ENCODE data around the gene CNIH2.

Gene CNIH2

DNA sequence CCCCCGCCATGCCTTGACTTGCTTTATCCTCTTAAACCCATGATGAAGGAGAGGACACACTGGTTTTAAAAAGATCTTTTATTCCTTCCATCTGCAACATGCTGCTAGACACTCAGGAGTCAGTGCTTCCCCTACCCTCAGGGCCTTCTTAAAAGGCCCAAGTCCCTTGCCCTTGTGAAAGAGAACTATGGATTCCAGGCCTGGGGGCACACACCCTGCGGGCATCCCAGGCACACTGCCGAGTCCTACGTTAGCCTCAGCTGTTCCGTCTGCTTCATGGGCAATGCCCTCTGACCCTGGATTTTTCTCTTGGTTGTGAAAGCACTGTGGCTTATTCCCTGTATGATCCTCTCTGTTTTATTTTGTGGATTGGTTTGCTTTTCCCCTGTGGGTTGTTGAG, 44.7 kb upstream of the CNIH2 start:
- no peak overlapping the region for H3K4me3 ChIP-seq (ENCODE audit: low read depth, low read length)
- TF ChIP-seq, protein P1, sequence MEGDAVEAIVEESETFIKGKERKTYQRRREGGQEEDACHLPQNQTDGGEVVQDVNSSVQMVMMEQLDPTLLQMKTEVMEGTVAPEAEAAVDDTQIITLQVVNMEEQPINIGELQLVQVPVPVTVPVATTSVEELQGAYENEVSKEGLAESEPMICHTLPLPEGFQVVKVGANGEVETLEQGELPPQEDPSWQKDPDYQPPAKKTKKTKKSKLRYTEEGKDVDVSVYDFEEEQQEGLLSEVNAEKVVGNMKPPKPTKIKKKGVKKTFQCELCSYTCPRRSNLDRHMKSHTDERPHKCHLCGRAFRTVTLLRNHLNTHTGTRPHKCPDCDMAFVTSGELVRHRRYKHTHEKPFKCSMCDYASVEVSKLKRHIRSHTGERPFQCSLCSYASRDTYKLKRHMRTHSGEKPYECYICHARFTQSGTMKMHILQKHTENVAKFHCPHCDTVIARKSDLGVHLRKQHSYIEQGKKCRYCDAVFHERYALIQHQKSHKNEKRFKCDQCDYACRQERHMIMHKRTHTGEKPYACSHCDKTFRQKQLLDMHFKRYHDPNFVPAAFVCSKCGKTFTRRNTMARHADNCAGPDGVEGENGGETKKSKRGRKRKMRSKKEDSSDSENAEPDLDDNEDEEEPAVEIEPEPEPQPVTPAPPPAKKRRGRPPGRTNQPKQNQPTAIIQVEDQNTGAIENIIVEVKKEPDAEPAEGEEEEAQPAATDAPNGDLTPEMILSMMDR (IDR thresholded peaks at IDR 0.05; ENCODE audit: low read depth, low read length, missing control alignments), result no peak
- no peak for DNase-seq (ENCODE audit: low read depth)

DNA sequence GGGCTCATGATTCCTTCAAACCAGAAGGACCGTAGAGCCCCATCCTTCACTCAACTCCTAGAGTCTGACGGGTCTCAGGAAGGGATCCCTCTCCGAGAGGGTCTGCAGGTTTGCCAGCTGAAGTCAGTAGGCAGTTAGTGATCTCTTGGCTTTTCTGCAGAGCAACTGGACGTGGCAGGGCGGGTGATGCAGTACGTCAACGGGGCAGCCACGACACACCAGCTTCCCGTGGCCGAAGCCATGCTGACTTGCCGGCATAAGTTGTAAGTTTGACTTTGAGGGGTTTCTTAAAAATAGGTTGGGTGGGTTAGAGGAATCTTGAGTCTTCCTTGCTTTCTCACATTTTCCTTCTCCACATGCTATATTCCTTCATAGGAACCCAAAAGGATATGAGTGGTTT, 42.8 kb upstream of the CNIH2 start:
- no peak overlapping the region for H3K4me3 ChIP-seq (ENCODE audit: low read depth, low read length)
- no peak for DNase-seq (ENCODE audit: low read depth)
- TF ChIP-seq, protein P1 (IDR thresholded peaks at IDR 0.05; ENCODE audit: low read depth, low read length, missing control alignments), result no peak

- TF ChIP-seq, protein P1 (IDR thresholded peaks at IDR 0.05; ENCODE audit: low read depth, low read length, missing control alignments), result no peak
- DNase-seq (ENCODE audit: low read depth), result no peak
- H3K4me3 ChIP-seq (ENCODE audit: low read depth, low read length), result no peak overlapping the region
These were observed 40.1 kb upstream of the CNIH2 start for GRCh38 chr11:66237867-66238266.

- no peak overlapping the region for H3K4me3 ChIP-seq (ENCODE audit: low read depth, low read length)
- TF ChIP-seq, protein P1 (IDR thresholded peaks at IDR 0.05; ENCODE audit: low read depth, low read length, missing control alignments), result no peak
- DNase-seq (ENCODE audit: low read depth), result no peak
These were observed 39.1 kb upstream of the CNIH2 start for GRCh38 chr11:66238786-66239413.

DNA sequence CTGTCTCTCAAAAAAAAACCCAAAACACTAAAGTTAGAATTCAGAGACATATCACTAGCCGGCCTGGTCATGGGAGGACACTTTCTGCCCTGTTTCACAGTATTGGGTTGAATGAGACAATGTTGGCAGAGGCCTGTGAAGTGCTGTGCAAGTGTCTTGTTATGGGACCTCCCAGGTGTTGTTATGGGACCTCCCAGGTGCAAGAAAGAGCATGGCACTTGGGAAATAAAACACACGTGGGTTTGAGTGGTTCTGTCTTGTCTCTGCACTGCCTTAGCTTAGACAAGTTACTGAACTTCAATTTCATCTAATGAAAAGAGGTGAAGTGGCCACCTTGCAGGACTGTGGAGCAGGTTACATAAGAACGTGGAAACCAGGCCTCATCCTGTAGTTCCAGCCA, 38.5 kb upstream of the CNIH2 start:
- TF ChIP-seq, protein P1 (IDR thresholded peaks at IDR 0.05; ENCODE audit: low read depth, low read length, missing control alignments), result no peak
- H3K4me3 ChIP-seq (ENCODE audit: low read depth, low read length), result no peak overlapping the region
- DNase-seq (ENCODE audit: low read depth), result no peak

- no peak overlapping the region for H3K4me3 ChIP-seq (ENCODE audit: low read depth, low read length)
- no peak for DNase-seq (ENCODE audit: low read depth)
- TF ChIP-seq, protein P1 (IDR thresholded peaks at IDR 0.05; ENCODE audit: low read depth, low read length, missing control alignments), result no peak
These were observed 37.8 kb upstream of the CNIH2 start for GRCh38 chr11:66239998-66240780.

GRCh38 chr11:66240781-66241136, 37.2 kb upstream of the CNIH2 start:
- no peak for DNase-seq (ENCODE audit: low read depth)
- TF ChIP-seq, protein P1 (IDR thresholded peaks at IDR 0.05; ENCODE audit: low read depth, low read length, missing control alignments), result no peak
- no peak overlapping the region for H3K4me3 ChIP-seq (ENCODE audit: low read depth, low read length)

Measured in GM12864 (cell line).